Measurements from ENCODE around the gene TBC1D13.
"Not testable (repeated sequence)": the region's sequence is repeated elsewhere in the genome, so short reads cannot be mapped to it uniquely, and the experiment has no call there.

Gene TBC1D13

DNA sequence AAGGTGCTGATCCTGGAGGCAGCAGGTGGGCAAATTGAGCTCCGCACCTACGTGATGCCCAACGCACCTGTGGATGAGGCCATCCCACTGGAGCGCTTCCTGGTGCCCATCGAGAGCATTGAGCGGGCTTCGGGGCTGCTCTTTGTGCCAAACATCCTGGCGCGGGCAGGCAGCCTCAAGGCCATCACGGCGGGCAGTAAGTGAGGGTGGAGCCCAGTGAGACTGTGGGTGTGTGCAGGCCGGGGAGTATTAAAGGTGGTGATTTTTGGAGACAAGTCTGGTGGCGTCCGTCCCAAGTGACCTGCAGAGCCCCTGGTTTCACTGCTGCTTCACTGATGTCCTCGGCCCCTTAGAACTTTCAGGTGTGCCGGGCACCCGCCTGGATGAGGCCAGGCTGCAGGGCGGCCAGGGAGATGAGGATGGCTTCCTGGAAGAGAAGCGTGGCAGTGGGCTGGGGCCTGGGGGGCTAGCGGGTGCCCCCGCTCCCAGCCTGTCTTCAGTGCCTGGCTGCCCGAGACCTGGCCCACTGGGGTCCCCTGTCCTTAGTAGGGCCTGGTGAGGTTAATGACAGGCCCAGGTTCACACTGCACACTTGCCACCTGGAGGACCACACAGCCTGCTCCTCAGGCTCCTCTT, 35.5 kb downstream of the TBC1D13 start:
- no peak for DNase-seq

GRCh38 chr9:128823362-128823902, 36.4 kb downstream of the TBC1D13 start:
- no peak for DNase-seq

- DNase-seq = no peak
Observed at GRCh38 chr9:128823903-128824406, 36.9 kb downstream of the TBC1D13 start.

GRCh38 chr9:128824911-128825310, 37.9 kb downstream of the TBC1D13 start:
- DNase-seq = no peak

GRCh38 chr9:128825923-128826700, 39.1 kb downstream of the TBC1D13 start:
- DNase-seq = no peak

- no peak for DNase-seq
Observed at GRCh38 chr9:128828267-128828666, 41.2 kb downstream of the TBC1D13 start.

GRCh38 chr9:128828719-128829452, 41.8 kb downstream of the TBC1D13 start:
- DNase-seq = no peak

GRCh38 chr9:128829477-128830251, 42.6 kb downstream of the TBC1D13 start, which contains the start of gene SPOUT1:
SPOUT1 (minus strand) TSS chr9:128829794; CDS start chr9:128829780, 14 bp downstream.
- peak; percentile 91 to 93 for DNase-seq

DNA sequence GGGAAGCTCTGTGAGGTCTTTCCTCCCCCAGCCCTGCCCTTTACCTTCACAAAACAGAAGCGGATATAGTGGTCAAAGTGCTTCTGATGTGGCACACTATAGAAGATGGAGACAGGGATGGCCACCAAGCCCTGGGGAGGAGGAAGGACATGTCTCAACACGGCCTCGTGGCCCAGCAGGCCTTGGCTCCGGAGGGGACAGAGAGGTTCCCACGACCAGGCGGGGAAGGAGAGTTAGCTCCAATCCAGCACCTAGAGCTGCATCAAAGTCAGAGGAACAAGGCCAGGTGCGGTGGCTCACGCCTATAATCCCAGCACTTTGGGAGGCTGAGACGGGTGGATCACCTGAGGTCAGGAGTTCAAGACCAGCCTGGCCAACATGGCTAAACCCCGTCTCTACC, 46.6 kb downstream of the TBC1D13 start:
- DNase-seq = no peak

GRCh38 chr9:128835246-128836210, 48.5 kb downstream of the TBC1D13 start:
- DNase-seq = no peak

GRCh38 chr9:128836509-128837145, 49.6 kb downstream of the TBC1D13 start:
- DNase-seq = no peak

- no peak for DNase-seq
Observed at GRCh38 chr9:128838338-128838737, 51.3 kb downstream of the TBC1D13 start.

DNA sequence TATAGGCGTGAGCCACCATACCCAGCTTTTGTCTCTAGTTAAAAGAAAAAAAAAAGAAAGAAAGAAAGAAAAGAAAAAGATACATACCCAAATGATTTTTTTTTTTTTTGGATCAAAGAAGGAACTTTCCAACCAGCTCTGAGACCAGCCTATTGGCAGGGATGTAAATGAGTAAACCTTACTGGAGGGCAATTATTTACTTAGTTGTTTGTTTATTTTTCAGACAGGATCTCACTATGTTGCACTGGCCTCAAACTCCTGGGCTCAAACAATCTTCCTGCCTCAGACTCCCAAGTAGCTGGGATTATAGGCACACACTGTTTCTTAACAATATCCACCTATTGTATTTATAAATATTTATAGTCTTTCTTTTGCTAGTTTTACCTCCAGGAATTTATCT, 53.5 kb downstream of the TBC1D13 start:
- no peak for DNase-seq

- DNase-seq = no peak
Observed at GRCh38 chr9:128841694-128842492, 54.8 kb downstream of the TBC1D13 start.

- DNase-seq = not testable (repeated sequence)
Observed at GRCh38 chr9:128843171-128843570, 56.1 kb downstream of the TBC1D13 start.

- DNase-seq = no peak
Observed at GRCh38 chr9:128845186-128845931, 58.3 kb downstream of the TBC1D13 start.

GRCh38 chr9:128846680-128847030, 59.6 kb downstream of the TBC1D13 start:
- DNase-seq = no peak

- no peak for DNase-seq
Observed at GRCh38 chr9:128847803-128848202, 60.8 kb downstream of the TBC1D13 start.

DNA sequence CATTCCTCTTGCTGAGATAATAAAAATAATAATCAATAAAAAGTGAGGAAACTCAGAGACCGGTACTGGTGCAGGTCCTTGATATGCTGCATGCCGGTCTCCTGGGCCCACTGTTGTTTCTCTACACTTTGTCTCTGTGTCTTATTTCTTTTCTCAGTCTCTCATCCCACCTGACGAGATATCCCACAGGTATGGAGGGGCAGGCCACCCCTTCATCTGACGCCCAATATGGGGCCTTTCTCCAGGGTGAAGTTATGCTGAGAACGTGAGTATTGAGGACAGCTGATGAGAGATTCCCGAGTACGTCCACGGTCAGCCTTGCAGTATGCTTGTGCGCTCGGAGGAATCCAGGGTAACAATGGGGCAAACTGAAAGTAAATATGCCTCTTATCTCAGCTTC, 64.0 kb downstream of the TBC1D13 start:
- not testable (repeated sequence) for DNase-seq

Data from stimulated activated CD4-positive, alpha-beta T cell treated with anti-CD3 and anti-CD28 coated beads, Interleukin-4, amount 100 ng/mL, for 4 hours (primary cell).